CD4-positive, alpha-beta T cell treated with Interleukin-17A for 4 hours (primary cell): ENCODE data around the gene DNAH3.
"Not testable (repeated sequence)": the region's sequence is repeated elsewhere in the genome, so short reads cannot be mapped to it uniquely, and the experiment has no call there.

Experiments used
- DNase-seq: peaks from one replicate; pipeline ENCODE4 v3.0.0-alpha.2; 2020; ENCODE audit warnings: mixed read lengths

Gene DNAH3

GRCh38 chr16:21069986-21070385 lies 80.7 kb downstream of the DNAH3 start:
- DNase-seq: no peak

- DNase-seq: no peak
These were observed 86.4 kb downstream of the DNAH3 start for GRCh38 chr16:21064203-21064602.

GRCh38 chr16:21063314-21063713 lies 87.3 kb downstream of the DNAH3 start:
- not testable (repeated sequence) for DNase-seq

GRCh38 chr16:21060027-21060510 lies 90.6 kb downstream of the DNAH3 start:
- DNase-seq: no peak

- DNase-seq: no peak
These were observed 92.8 kb downstream of the DNAH3 start for GRCh38 chr16:21057875-21058274.

- no peak for DNase-seq
These were observed 94.2 kb downstream of the DNAH3 start for GRCh38 chr16:21056396-21056795.

- DNase-seq: not testable (repeated sequence)
These were observed 94.9 kb downstream of the DNAH3 start for GRCh38 chr16:21055738-21056137.

- no peak for DNase-seq
These were observed 97.1 kb downstream of the DNAH3 start for GRCh38 chr16:21053590-21053989.

GRCh38 chr16:21048091-21048912 lies 102.3 kb downstream of the DNAH3 start:
- DNase-seq: not testable (repeated sequence)

GRCh38 chr16:21038197-21038596 lies 112.4 kb downstream of the DNAH3 start:
- DNase-seq: no peak

GRCh38 chr16:21037736-21038135 lies 112.9 kb downstream of the DNAH3 start:
- no peak for DNase-seq

- DNase-seq: no peak
These were observed 113.5 kb downstream of the DNAH3 start for GRCh38 chr16:21037168-21037567.

- DNase-seq: no peak
These were observed 114.2 kb downstream of the DNAH3 start for GRCh38 chr16:21036471-21036870.

GRCh38 chr16:21033704-21034103 lies 116.9 kb downstream of the DNAH3 start:
- DNase-seq: no peak

- no peak for DNase-seq
These were observed 117.4 kb downstream of the DNAH3 start for GRCh38 chr16:21033264-21033663.

GRCh38 chr16:21028728-21029127 lies 121.9 kb downstream of the DNAH3 start:
- no peak for DNase-seq

- DNase-seq: no peak
These were observed 123.8 kb downstream of the DNAH3 start for GRCh38 chr16:21026846-21027245.

- DNase-seq: no peak
These were observed 127.0 kb downstream of the DNAH3 start for GRCh38 chr16:21023509-21024202.

- DNase-seq: no peak
These were observed 129.3 kb downstream of the DNAH3 start for GRCh38 chr16:21021316-21021715.

GRCh38 chr16:21009815-21010214 lies 140.8 kb downstream of the DNAH3 start:
- DNase-seq: no peak

- DNase-seq: no peak
These were observed 145.6 kb downstream of the DNAH3 start for GRCh38 chr16:21005008-21005407.

- peak; percentile 5 for DNase-seq
These were observed 149.4 kb downstream of the DNAH3 start for GRCh38 chr16:21001262-21001661.

- DNase-seq: no peak
These were observed 153.5 kb downstream of the DNAH3 start for GRCh38 chr16:20997147-20997546.

- no peak for DNase-seq
These were observed 154.9 kb downstream of the DNAH3 start for GRCh38 chr16:20995711-20996110.
